ENCODE measurements around the gene API5.
"Not testable (repeated sequence)": the region's sequence is repeated elsewhere in the genome, so short reads cannot be mapped to it uniquely, and the experiment has no call there.

API5 gene

GRCh38 chr11:43327987-43328386 lies 16.2 kb downstream of the API5 start:
- in situ Hi-C loops (cut with MboI; ENCODE audit: low pct_unique_long_range_greater_than_20kb, low sequenced_read_pairs, unreplicated experiment): no loop called here
- no peak for DNase-seq (ENCODE audit: low spot score)
- no peak for TF ChIP-seq CTCF (IDR thresholded peaks at IDR 0.05; ENCODE audit: extremely low read depth, insufficient read depth, missing control alignments)

GRCh38 chr11:43328482-43328881 lies 16.7 kb downstream of the API5 start:
- in situ Hi-C loops (cut with MboI; ENCODE audit: low pct_unique_long_range_greater_than_20kb, low sequenced_read_pairs, unreplicated experiment): no loop called here
- no peak for TF ChIP-seq CTCF (IDR thresholded peaks at IDR 0.05; ENCODE audit: extremely low read depth, insufficient read depth, missing control alignments)
- no peak for DNase-seq (ENCODE audit: low spot score)

- no peak for TF ChIP-seq CTCF (IDR thresholded peaks at IDR 0.05; ENCODE audit: extremely low read depth, insufficient read depth, missing control alignments)
- in situ Hi-C loops (cut with MboI; ENCODE audit: low pct_unique_long_range_greater_than_20kb, low sequenced_read_pairs, unreplicated experiment): no loop called here
- no peak for DNase-seq (ENCODE audit: low spot score)
Observed at GRCh38 chr11:43341159-43341558, 29.4 kb downstream of the API5 start.

- in situ Hi-C loops (cut with MboI; ENCODE audit: low pct_unique_long_range_greater_than_20kb, low sequenced_read_pairs, unreplicated experiment); DNase-seq (ENCODE audit: low spot score): not testable (repeated sequence)
Observed at GRCh38 chr11:43351426-43351825, 39.6 kb downstream of the API5 start.

GRCh38 chr11:43354311-43354710 lies 42.5 kb downstream of the API5 start:
- no peak for DNase-seq (ENCODE audit: low spot score)
- in situ Hi-C loops (cut with MboI; ENCODE audit: low pct_unique_long_range_greater_than_20kb, low sequenced_read_pairs, unreplicated experiment): no loop called here
- no peak for TF ChIP-seq CTCF (IDR thresholded peaks at IDR 0.05; ENCODE audit: extremely low read depth, insufficient read depth, missing control alignments)

GRCh38 chr11:43356336-43356735 lies 44.5 kb downstream of the API5 start:
- no peak for TF ChIP-seq CTCF (IDR thresholded peaks at IDR 0.05; ENCODE audit: extremely low read depth, insufficient read depth, missing control alignments)
- in situ Hi-C loops (cut with MboI; ENCODE audit: low pct_unique_long_range_greater_than_20kb, low sequenced_read_pairs, unreplicated experiment): no loop called here

GRCh38 chr11:43358279-43358800 lies 46.5 kb downstream of the API5 start:
- no peak for DNase-seq (ENCODE audit: low spot score)
- in situ Hi-C loops (cut with MboI; ENCODE audit: low pct_unique_long_range_greater_than_20kb, low sequenced_read_pairs, unreplicated experiment): no loop called here
- no peak for TF ChIP-seq CTCF (IDR thresholded peaks at IDR 0.05; ENCODE audit: extremely low read depth, insufficient read depth, missing control alignments)

More at GRCh38 chr11:43356336-43356735, 44.5 kb downstream of the API5 start:
- DNase-seq (ENCODE audit: low spot score): no peak
